ENCODE results near the gene C20orf204.

C20orf204 gene

DNA sequence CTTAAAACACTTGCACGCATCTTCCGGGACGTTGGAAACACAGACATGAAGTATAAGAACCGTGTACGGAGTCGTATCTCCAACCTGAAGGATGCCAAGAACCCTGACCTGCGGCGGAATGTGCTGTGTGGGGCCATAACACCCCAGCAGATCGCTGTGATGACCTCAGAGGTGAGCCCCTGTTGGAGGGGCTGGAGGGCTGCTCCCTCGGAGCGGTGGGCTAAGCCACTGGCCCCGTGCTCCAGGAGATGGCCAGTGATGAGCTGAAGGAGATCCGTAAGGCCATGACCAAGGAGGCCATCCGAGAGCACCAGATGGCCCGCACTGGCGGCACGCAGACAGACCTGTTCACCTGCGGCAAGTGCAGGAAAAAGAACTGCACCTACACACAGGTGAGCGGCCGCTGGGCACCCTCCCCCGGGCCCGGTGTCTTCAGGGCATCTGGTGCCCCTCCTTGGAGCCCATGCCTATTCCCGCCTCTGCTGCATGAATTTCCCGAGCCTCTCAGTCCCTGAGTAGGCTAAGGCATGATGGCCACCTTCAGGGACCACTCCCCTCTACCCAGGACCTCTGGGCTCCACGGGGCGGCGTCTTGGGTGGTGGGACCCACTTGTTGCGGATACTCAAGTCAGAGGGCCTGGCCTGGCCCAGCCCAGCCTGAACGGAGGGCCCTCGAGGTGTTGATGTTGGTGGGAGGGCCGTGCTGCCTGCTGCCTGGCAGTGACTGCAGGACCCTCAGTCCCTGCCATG, 34.4 kb downstream of the C20orf204 start:
- DNase-seq, result no peak

DNA sequence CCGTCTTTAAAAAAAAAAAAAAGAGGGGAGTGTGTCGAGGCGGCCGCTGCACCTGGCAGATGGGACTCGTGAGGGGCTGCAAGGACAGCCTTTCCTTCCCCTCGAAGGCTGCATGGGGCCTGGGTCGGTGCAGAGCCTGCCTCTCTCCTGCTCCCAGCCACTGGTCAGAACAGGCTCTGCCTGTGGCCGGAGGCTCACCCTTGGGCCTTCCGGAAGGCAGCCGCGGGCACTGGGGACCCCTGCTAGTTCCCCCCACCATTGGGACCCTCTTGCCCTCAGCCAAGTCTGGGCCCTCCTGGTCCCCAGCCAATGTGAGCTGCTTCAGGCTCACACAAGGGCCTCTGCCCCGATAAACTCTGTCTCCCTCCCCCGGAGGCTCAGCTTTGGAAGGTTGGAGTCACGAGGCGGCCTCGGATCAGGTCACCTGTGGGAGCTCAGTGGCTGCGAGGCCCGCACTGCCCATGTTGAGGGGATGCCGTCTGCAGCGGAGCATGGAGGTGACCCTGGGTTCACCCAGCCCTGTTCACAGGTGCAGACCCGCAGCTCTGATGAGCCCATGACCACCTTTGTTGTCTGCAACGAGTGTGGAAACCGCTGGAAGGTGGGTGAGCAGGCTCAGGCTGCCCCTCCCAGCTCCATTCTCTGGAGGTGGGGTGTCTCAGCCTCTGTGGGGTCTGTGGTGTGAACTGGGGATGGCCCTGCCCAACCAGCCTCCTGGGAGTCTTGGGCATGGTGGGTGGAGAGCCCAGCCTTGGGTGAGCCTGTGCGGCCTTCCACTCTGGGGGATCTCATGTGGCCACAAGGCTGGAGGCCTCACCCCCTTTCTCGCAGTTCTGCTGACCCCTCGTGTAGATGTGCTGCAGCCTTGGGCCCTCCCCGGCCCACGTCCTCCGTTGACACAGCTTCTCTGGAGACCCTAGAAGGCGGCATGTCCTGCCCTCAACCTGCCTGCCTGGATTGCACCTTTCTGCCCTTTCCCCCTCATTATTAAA, 35.7 kb downstream of the C20orf204 start:
- no peak for DNase-seq

DNA sequence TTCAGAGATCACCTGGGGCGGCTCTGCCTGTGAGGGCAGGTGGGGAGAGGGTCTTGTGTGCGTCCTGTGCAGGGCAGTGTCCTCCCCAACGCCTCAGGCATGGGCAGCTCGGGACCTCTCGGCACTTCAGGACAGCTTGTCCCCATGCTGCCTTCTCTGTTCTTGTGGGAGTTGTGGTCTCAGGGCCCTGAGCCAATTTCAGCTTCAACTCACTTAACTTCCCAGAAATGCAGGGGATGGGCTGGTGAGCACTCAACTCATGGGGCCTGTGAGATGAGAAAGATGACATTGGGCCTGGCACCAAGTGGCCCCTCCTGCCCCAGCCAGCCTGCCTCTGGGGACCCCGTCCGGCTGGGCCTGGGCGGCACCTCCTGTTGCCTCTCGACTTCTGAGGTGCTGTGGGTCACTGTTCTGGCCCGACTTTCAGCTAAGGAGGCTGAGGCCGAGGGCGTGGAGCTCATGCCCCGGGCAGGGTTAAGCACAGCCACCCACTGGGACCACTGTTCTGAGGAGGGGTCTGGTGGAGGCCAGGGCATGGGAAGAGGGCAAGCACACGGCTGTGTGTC, 36.6 kb downstream of the C20orf204 start:
- no peak for DNase-seq

DNA sequence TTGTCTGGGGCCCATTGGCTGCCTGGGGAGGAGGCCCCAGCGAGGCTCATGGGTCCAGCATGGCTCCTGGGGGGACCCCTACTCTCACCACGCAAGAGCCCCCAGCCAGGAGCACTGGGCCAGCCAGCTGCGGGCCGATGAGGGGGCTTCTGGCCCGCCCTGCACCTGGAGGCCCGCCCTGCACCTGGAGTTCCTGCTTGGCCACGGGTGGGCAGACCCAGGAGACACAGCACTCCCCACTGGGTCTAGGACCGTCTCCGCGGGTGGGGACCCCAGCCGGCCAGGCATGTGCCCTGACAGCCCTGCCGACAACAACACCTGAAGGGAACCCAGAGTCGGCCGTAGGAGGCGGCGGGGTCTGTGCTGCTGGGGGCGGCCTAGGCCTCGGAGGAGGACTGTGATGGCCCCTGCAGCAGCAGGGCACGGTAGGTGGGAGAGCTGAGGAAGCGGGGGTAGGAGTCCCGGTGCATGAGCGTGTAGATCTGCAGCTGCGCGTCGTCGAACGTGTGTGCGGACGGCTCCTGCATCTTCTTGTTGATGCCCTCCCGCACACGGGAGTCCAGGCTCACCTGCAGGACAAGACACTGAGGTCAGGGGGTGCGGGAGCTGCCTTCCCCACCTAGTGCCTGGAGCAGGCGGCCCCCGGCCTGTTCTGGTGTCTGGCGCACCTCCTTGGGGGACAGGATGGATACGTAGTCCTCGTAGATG, 37.6 kb downstream of the C20orf204 start:
- no peak for DNase-seq

DNA sequence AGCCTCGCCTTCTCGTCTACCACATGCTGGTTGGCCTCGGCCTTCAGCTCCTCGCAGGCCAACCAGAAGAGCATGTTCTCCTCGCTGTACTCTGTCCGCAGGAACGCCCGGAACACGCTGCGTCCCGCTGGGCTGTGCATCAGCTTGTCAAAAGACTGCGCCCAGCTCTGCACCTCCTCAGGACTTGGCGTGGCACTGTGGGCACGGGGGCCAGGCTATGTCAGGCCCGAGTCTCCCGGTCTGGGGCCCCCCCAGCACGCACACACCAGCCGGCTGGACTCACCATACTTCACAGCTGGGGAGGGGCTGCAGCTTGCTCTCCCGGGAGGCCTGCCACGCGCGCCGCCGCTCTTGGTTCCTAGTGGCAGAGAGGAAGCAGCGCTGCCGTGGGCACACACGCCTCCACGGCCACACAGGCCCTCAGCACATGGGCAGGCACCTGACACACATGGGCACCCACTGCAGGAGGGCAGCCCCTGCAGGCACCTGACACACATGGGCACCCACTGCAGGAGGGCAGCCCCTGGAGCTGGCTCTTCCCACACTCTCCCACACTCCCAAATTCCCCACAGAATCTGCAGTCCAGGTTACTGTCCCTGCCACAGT, 38.3 kb downstream of the C20orf204 start:
- no peak for DNase-seq

DNA sequence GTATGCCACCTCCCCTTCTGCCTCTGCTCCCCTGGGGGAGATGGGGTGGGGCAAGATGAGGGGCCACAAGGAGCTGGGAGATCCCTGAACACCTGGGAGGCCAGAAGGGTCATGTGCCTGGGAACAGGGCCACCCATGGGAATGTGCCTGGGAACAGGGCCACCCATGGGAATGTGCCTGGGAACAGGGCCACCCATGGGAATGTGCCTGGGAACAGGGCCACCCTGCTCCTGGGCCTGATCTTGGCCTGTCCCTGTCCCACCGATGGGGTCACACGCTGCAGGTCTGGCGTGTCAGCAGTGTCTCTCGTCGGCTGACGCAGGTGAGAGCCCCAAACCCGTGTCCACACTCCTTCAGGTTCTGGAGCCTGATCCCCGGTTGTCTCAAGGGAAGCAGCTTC, 39.0 kb downstream of the C20orf204 start:
- DNase-seq, result no peak

DNA sequence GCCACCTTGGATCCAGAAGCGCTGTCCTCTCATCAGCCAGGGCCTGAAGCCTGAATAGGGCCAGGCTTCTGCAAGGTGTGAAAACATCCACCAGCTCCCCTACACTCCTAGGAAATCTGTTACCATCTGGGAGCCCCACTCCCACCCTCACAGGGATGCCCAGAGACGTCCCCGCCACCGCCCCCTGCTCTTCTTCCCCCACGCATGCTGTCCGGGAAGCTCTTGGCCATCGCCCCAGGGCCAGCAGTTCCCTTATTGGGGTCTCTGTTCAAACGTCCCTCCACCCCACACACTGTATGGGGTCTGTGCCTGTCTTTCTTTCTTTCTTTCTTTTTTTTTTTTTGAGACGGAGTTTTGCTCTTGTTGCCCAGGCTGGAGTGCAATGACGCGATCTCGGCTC, 39.6 kb downstream of the C20orf204 start:
- no peak for DNase-seq

DNA sequence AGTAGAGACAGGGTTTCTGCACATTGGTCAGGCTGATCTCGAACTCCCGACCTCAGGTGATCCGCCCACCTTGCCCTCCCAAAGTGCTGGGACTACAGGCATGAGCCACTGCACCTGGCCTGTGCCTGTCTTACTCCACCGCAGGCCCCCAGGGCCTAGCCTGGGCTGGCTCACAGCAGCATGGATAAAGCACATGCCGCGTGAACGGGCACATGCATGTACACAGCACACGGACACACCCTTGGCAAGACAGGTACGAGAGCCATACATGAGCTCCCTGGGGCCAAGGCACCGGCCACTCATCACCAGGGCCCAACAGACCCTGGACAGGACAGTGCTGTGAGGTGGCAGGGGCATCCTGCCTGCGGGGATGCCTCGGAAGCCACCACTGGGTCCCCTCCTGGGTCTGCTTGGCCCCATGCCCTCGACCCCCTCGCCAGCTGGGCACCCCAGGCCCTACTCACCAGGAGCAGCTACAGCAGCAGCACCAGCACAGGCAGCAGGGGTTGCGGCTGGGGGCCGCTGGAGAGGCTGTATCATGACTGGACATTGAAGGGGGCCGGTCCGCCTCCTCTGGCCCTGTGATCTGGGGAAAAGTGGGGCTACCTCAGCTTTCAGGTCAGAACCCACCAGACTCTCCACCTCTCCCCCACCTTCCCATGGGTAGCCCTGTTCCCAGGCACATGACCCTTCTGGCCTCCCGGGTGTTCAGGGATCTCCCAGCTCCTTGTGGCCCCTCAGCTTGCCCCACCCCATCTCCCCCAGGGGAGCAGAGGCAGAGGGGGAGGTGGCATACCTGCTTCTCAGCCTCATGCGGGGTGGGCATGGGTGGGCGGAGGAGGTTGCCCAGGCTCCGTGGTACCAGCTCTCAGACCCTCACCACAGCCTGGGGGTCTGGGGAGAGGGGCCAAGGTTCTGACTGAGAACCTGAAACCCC, 40.3 kb downstream of the C20orf204 start:
- DNase-seq, result no peak

DNA sequence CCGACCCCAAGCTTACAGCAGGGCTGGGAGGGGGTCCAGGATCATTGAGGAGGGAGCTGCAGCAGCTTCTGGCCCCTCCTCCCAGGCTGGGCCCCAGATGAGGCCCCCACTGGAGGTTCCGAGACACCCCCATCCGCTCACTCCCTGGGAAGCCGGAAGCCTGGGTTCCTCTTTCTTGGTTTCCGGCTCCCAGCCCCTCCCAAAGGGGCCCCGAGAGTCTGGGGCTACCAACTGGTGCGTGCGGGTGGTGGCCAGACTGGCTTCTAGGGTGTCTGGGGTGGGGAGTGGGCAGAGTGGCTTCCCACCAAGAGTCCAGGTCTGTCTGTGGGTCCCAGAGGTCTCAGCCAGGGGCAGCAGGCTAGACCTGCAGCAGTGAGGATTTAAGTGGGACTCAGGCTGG, 41.1 kb downstream of the C20orf204 start:
- DNase-seq, result peak in 7 of 56 donors; percentile 10 to 42 (median 24)

DNA sequence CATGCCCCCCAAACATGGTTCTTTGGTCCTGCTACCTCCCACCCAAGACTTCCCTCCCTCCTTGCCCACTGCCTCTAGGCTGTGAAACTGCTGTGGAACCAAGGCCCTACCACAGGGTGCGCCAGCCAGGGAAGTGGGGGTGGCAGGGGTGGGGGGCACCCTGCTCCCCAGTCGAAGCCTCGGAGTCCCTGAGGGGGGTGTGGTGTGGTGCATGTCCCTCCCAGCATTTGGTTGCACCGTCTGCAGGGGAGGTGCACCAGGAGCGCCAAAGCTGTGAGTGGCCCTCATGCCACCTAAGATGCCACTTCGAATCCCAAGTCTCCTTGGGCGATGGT, 41.5 kb downstream of the C20orf204 start:
- no peak for DNase-seq

DNA sequence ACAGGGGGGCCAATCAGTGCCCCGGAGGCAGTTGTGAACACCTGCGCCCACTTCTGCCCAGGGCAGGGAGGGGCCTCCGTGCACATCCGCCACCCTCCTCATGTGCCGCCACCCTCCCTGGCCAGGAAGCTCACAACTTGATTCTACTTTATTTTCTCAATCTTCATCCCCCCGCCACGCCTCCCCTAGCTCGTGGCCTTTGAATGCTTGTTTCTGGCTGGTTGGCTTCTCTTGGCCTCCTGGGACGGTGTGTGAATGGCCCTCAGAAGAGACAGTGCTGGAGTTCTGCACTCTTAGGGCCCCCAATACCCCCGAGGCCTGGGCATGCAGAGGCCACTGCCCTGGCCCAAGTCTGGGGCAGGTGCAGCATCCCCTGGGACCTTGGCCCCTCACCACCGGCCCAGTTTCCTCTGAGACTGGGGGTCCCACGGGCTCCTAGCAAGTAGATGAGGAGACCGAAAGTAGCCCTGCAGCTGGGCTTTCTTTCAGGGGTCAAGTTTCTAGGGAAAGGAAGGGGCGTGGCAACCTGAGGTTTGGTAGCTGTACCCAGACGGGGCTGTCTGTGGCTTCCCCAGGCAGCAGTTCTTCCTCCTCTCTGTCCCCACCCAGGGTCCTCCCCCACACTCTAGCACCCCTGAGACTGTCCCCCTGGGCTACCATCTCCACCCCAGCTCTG, 42.0 kb downstream of the C20orf204 start:
- DNase-seq, result peak in 1 of 56 donors; percentile 24

DNA sequence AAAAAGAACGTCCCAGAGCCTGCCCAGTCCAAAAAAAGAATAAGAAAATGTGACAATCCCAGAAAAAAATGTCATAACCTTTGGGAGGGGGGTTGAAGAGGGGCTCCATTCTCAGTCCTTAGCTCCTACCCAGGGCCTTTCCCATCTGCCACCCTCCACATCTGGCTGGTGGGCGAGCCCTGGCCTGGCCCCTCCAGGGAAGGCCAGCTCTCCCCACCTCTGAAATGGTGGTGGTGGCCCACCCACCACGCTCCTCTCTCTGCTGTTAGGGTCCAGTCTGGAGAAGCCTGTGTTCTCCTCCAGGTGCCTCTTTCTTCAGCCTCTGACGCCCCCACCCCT, 42.9 kb downstream of the C20orf204 start:
- no peak for DNase-seq

DNA sequence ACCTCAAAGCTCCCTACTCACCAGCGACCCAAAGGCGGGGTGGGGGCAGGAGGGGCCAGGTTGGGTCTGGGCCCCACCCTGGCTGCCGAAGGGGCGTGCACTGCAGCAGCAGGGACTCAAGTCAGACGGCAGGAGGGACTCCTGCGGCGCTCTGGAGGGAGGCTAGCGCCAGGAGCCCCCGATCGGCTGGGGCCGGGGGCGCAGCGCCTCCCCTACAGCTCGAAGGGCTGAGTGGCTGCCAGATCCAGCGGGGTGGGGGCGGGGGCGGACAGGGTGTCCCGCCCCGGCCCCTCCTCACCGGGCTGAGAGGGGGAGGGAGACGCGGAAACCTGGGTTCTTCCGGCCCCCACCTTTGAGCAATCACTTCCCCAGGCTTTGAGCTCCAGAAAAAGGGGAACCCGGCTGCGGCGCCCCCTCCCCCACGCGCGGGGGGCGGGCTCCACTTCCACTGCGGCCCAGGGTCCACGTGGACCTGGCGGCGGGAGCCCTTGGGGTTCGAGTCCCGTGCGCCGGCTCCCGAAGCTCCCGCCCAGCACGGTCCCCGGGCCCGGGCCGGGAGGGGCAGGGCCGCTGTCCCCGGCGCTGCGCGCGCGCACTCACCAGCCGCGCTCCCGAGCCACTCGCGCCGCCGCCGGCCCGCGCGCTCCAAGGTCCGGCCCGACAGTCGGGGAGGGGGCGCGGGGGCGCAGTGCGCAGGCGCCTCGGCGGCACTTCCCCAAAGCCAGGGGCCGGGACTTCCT, 43.5 kb downstream of the C20orf204 start, which contains the start of gene RGS19:
TSS of gene RGS19 (minus strand) at position 246 of the 740 bp plus-strand sequence. CDS start 2,632 bp downstream, outside the sequence.
- peak in 43 of 56 donors; percentile 11 to 83 (median 48) for DNase-seq

DNA sequence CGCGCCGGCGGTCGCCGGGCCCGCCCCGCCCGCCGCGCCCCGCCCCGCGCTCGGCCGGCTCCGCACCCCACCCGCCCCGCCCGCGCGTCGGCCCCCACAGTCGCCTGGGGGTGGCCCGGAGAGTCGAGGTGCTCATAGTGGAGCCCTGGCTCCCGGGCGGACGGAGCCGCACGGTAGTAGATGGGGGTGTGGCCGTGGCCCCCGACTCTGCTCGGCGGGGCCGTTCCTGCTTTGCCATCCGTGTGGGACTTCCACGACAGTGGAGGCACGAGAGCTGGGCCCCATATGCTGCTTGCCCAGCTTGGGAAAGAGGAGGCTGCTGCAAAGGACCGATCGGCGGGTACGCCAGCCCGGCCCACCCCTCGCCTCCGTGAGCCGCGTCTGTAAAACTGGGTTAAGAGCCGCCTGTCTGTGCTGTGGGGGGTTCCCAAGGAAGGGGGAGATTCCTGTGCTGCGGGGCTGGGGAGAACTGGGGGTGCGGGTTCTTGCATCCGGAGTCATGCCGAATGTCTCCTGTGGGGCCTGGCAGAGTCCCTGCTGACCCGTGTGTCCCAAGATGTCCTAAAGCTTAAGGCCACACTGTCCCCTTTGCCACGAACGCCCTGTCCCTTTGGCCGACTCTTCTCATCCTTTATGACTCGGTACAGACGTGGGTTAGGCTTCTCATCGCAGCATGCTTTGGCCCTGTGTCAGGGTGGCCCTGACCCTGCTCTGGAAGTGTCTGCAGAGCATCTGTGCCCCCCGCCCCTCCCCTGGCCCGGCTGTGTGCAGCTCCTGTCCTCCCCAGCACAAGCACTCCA, 44.2 kb downstream of the C20orf204 start, which contains the start of gene OPRL1:
TSS of gene OPRL1 (plus strand) at position 70 of the 800 bp plus-strand sequence. CDS start 12,639 bp downstream, outside the sequence.
- DNase-seq, result peak in 2 of 56 donors; percentile 40 to 70

DNA sequence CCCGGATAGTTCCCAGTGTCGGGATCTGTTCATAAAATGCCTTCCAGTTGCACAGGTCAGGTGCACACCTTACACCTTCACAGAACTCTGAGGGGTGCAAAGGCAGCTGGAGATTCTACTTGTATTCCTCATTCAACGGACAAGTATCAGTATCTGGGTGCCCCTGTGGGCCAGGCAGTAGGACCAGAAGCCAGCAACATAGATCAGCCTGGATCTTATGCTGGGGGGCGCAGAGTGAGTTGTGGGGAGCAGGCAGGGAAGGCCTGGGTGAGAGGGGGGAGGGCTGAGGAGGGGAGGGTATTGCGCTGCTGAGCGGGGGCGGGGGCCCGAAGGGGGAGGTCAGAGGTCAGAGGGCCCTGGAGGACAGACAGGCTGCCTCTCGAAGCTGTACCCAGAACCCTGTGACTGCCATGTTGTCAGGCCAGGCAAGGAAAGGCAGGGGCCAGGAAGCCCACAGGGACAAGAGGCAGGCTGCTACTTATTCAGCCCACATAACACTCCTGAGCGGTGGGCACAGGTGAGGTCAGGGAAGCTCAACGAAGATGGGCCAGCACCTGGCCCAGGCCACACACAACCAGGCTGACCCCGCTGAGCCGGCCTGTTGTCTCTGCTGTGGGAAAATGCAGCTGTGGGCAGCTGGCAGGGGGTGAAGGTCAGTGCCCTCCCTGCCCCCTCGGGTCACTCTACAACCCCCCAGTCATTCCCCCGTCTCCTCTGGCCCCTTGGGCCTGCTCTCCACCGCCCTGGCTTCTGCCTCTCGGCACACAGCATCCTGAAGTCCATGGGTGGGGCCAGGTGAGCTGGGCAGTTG, 45.0 kb downstream of the C20orf204 start:
- DNase-seq, result no peak

DNA sequence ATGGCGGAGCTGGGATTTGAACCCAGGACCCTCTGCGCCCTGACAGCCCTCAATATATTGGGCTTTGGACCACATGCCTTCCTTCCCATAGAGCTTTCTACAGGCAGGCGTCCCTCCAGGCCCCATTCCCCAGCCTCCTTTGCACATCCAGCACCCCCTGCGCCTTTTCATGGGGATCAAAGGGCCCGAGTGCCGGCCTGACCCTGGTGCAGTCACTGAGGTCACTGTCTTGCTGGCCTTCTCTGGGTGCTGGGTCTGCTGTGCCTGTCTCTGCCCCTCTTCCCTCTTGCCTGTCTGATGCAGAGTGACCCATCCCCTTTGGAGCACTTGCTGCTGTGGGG, 45.6 kb downstream of the C20orf204 start:
- no peak for DNase-seq

Data from nucleus accumbens (tissue), 56 donors.